DOHH2 (cell line): Measurements from ENCODE around the gene PCSK5.

Experiments used
- EZH2phosphoT487 ChIP-seq: fragments of 200-600 bp; sonication (generic); IDR thresholded peaks from 2 replicates; pipeline ENCODE4 v1.6.1; 2017; ENCODE audit warnings: borderline replicate concordance, mild to moderate bottlenecking, antibody characterized with exemption, low read length, moderate library complexity, mixed read lengths
- TF ChIP-seq, protein P1 (sequence below): fragments of 200-600 bp; sonication (generic); IDR thresholded peaks from one replicate; pipeline ENCODE4 v1.5.1; 2014; ENCODE audit warnings: antibody characterized with exemption, mild to moderate bottlenecking, low read depth, low read length; ENCODE audit not compliant: poor library complexity, severe bottlenecking

- TF ChIP-seq, protein P1, sequence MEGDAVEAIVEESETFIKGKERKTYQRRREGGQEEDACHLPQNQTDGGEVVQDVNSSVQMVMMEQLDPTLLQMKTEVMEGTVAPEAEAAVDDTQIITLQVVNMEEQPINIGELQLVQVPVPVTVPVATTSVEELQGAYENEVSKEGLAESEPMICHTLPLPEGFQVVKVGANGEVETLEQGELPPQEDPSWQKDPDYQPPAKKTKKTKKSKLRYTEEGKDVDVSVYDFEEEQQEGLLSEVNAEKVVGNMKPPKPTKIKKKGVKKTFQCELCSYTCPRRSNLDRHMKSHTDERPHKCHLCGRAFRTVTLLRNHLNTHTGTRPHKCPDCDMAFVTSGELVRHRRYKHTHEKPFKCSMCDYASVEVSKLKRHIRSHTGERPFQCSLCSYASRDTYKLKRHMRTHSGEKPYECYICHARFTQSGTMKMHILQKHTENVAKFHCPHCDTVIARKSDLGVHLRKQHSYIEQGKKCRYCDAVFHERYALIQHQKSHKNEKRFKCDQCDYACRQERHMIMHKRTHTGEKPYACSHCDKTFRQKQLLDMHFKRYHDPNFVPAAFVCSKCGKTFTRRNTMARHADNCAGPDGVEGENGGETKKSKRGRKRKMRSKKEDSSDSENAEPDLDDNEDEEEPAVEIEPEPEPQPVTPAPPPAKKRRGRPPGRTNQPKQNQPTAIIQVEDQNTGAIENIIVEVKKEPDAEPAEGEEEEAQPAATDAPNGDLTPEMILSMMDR: no peak
- TF ChIP-seq EZH2phosphoT487: no peak
These were observed 221.7 kb downstream of the PCSK5 start for GRCh38 chr9:76112151-76112550.
